ENCODE results near the gene NKX6-2. TPM values are rescaled to one million over a fixed set of nuclear protein-coding genes. Genes with fewer than 3 reads are reported as not detected.

The NKX6-2 gene
- total RNA-seq, 2 donors from 2014 or later, result 5.0 TPM; not detected in 1

DNA sequence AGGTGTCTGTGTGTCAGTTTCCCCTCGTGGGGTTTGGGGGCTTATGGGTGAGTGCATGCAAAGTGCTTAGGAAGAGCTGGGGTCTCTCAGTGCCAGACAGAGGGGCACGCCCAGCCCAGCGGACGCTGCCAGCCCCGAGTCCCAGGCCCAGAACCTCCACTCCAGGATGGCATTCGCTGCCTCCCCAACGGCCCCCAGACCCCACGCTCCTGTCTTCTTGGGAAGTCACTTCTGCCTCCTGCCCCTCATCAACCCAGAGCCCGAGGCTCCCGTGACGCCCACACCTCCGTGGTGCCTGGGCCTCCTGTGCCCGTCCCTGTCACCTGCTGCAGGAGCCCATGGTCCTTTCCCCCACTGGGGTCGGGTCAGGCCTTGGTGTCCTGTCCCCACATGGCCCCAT lies 35.0 kb downstream of the NKX6-2 start:
- Histone ChIP-seq H3K27ac (no peak overlapping the region), H3K9me3 (no peaks in the 10 kb centered on the region), H3K27me3 (replicated peaks; ENCODE audit: insufficient read depth) (no peaks in the 10 kb centered on the region), H3K4me1 (replicated peaks) (no peaks in the 10 kb centered on the region), H3K36me3 (peaks cover 5 to 7% of the 10 kb centered on the region in 2 donors), H3K4me3 (no peak overlapping the region)
- intact Hi-C loops (cut with DNase I), result no loop called here
- 91% methylated on average over 14 of the region's 14 CpGs for WGBS
- TF ChIP-seq POLR2A (IDR thresholded peaks at IDR 0.05) (no peak), CTCF (IDR thresholded peaks at IDR 0.05) (no peak), POLR2AphosphoS5 (IDR thresholded peaks at IDR 0.05) (no peak)
- DNase-seq (ENCODE audit: low spot score), result no peak

DNA sequence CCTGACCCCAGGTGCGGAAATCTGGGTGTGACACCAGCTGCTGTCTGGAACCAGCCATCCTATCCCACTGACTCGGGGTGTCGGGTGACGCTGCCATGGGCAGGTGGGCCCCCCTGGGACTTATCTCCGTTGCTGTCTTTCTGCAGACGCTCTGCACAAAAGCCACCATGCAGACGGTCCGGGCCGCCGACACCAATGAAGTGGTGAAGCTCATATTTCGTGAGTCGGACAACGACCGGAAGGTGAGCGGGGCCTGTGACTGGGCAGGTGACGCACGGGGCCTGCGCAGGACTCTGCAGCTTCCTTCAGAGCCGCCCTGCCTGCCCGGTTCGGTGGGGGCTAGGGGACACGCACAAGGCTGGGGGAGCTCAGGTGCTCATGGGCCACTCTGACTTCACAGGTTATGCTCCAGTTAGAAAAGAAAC lies 36.6 kb downstream of the NKX6-2 start:
- Histone ChIP-seq H3K36me3 (peaks cover 5 to 7% of the 10 kb centered on the region in 2 donors), H3K27ac (no peak overlapping the region), H3K4me3 (no peak overlapping the region), H3K27me3 (replicated peaks; ENCODE audit: insufficient read depth) (no peaks in the 10 kb centered on the region), H3K4me1 (replicated peaks) (no peaks in the 10 kb centered on the region), H3K9me3 (no peaks in the 10 kb centered on the region)
- 82% methylated on average over 22 of the region's 22 CpGs for WGBS
- intact Hi-C loops (cut with DNase I), result no loop called here
- TF ChIP-seq POLR2A (IDR thresholded peaks at IDR 0.05), result no peak
- TF ChIP-seq CTCF (IDR thresholded peaks at IDR 0.05), result no peak
- no peak for DNase-seq (ENCODE audit: low spot score)

DNA sequence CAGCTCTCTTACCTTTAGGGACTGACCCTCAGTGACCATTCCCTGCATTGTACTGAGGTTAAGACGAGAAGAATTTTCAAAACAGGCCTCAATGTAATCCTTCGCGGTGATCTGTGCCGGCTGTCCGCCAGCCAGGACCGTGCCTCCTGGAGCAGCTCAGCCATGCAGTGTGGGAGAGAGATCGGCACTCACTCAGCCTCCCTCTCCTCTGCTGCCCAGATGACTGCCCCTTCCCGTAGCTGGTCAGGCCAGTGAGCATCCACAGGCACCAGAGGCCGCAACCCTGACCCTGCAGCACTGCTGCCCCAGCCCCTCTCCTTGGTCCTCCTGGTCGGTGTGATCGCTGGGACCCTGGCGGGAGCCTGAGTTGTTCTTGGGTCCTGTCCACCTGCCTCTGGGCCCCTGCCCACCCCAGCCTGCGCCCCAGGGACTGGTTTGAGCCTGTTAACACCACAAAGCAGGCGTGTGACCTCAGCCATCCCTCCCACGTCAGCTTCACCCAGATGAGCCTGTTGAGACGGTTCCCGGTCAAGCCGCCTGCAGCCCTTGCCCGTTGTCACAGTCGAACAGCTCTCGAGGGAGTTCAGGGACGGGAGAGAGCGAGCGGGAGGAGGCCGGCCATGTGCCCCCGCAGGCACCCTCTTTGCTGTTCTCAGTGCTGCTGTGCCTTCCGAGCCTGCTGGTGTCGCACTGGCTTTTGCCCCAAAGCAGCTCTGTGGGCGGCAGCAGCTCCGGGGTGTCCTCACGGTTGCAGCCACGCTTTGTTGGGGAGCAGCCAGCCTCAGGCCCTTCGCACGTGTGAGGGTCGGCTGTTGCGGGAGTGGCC lies 37.2 kb downstream of the NKX6-2 start:
- peaks cover under 1 to 7% of the 10 kb centered on the region in 2 donors for H3K36me3 ChIP-seq
- TF ChIP-seq POLR2AphosphoS5 (IDR thresholded peaks at IDR 0.05) (no peak), POLR2A (IDR thresholded peaks at IDR 0.05) (no peak), CTCF (IDR thresholded peaks at IDR 0.05) (no peak)
- no peak overlapping the region for H3K4me3 ChIP-seq
- intact Hi-C loops (cut with DNase I), result no loop called here
- WGBS, result 87% methylated on average over 32 of the region's 36 CpGs
- DNase-seq (ENCODE audit: low spot score), result no peak
- no peaks in the 10 kb centered on the region for H3K4me1 ChIP-seq (replicated peaks)
- no peak overlapping the region for H3K27ac ChIP-seq
- no peaks in the 10 kb centered on the region for H3K9me3 ChIP-seq
- no peaks in the 10 kb centered on the region for H3K27me3 ChIP-seq (replicated peaks; ENCODE audit: insufficient read depth)

GRCh38 chr10:132748135-132748534 lies 37.8 kb downstream of the NKX6-2 start:
- DNase-seq (ENCODE audit: low spot score), result no peak
- H3K27ac ChIP-seq, result no peak overlapping the region
- WGBS, result 86% methylated on average over 15 of the region's 15 CpGs
- H3K4me1 ChIP-seq (replicated peaks), result no peaks in the 10 kb centered on the region
- no peaks in the 10 kb centered on the region for H3K27me3 ChIP-seq (replicated peaks; ENCODE audit: insufficient read depth)
- no peak overlapping the region for H3K4me3 ChIP-seq
- intact Hi-C loops (cut with DNase I), result no loop called here
- H3K36me3 ChIP-seq, result peaks cover 0 to 7% of the 10 kb centered on the region in 2 donors
- no peaks in the 10 kb centered on the region for H3K9me3 ChIP-seq
- TF ChIP-seq CTCF (IDR thresholded peaks at IDR 0.05), result no peak
- TF ChIP-seq POLR2AphosphoS5 (IDR thresholded peaks at IDR 0.05), result no peak
- TF ChIP-seq POLR2A (IDR thresholded peaks at IDR 0.05), result no peak
